BJ (cell line): ENCODE results near the gene CBLN3. TPM values are rescaled to one million over a fixed set of nuclear protein-coding genes. Genes with fewer than 3 reads are reported as not detected.

Experiments used
- CTCF ChIA-PET: fragments of 350-600 bp; formaldehyde crosslinking; extraction: SDS; loops from one replicate; lab custom pipeline; 2021; ENCODE audit warnings: antibody characterized with exemption, inconsistent platforms; lab: Yijun Ruan, JAX
- POLR2A ChIA-PET: fragments of 300-600 bp; sonication (Branson Sonifier 250); formaldehyde crosslinking; extraction: SDS; loops from one replicate; lab custom pipeline; 2021; ENCODE audit warnings: antibody characterized with exemption; lab: Charles Lee
- DNase-seq: peaks from one replicate; pipeline ENCODE4 v3.0.0-alpha.2; 2011; ENCODE audit warnings: low read depth
- H3K27me3 ChIP-seq: 2 replicates; pipeline ENCODE4 v1.6.0; 2011; ENCODE audit warnings: low read length; ENCODE audit not compliant: control insufficient read depth, insufficient read depth
- H3K36me3 ChIP-seq: 2 replicates; pipeline ENCODE4 v1.5.1; 2011; ENCODE audit warnings: low read length; ENCODE audit not compliant: control insufficient read depth, insufficient read depth
- H3K4me3 ChIP-seq: 2 replicates; pipeline ENCODE4 v1.5.1; 2011; ENCODE audit warnings: low read depth, mild to moderate bottlenecking, control low read depth, low read length
- polyA plus RNA-seq: library from polyadenylated mRNA; depleted of rRNA; stranded (reverse); fragments of >200 nt; gene quantifications from 2 replicates; pipeline ENCODE4 v1.2.3, GENCODE V29; 2011; rRNA removed
- TF ChIP-seq, protein P1 (sequence below): IDR thresholded peaks from 2 replicates; pipeline ENCODE4 v1.5.1; 2011; ENCODE audit warnings: low read depth, mild to moderate bottlenecking, control low read depth, inconsistent platforms, low read length, moderate library complexity; ENCODE audit not compliant: insufficient read depth

CBLN3 gene
- polyA plus RNA-seq, 1 experiment, result 8.6 TPM

DNA sequence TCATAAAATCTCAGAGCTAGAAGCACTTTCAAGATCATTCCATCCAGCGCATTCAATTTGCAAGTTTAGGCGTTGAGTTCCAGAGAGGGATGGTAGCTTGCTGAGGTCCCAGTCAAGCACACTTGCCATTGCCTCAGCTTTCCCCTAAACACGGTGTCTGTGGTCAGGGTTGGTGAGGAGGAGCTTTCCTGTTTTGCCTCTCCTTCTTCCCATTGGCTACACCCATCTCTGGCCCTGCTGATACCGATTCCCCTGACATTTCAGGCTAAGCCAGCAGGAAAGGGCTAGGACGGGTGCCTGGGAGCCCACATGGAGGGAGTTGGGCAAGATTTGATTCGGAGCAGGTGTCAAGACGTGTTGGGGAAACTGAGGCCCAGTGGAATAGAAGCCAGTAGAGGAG is 52.3 kb downstream of the CBLN3 start:
- peaks cover 44% of the 10 kb centered on the region for H3K36me3 ChIP-seq
- POLR2A ChIA-PET, result no interaction called here
- CTCF ChIA-PET, result interaction anchor here (1.2 to 4.8 kb wide), 2 partner anchors 44 to 49 kb away, joined by 3 to 28 read pairs; partner anchors contain the start of gene ADCY4

More for the DNA sequence above, 52.3 kb downstream of the CBLN3 start:
- Histone ChIP-seq H3K27me3 (no peaks in the 10 kb centered on the region), H3K4me3 (no peak overlapping the region)
- DNase-seq, result no peak
- TF ChIP-seq, protein P1, sequence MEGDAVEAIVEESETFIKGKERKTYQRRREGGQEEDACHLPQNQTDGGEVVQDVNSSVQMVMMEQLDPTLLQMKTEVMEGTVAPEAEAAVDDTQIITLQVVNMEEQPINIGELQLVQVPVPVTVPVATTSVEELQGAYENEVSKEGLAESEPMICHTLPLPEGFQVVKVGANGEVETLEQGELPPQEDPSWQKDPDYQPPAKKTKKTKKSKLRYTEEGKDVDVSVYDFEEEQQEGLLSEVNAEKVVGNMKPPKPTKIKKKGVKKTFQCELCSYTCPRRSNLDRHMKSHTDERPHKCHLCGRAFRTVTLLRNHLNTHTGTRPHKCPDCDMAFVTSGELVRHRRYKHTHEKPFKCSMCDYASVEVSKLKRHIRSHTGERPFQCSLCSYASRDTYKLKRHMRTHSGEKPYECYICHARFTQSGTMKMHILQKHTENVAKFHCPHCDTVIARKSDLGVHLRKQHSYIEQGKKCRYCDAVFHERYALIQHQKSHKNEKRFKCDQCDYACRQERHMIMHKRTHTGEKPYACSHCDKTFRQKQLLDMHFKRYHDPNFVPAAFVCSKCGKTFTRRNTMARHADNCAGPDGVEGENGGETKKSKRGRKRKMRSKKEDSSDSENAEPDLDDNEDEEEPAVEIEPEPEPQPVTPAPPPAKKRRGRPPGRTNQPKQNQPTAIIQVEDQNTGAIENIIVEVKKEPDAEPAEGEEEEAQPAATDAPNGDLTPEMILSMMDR, result no peak

Other genes starting within 250 kb of the CBLN3 start
- gene IPO4, start 240.9 kb downstream of the CBLN3 start, polyA plus RNA-seq, result 11.5 and 26.8 TPM in 2 replicates
- gene TM9SF1, start 234.2 kb downstream of the CBLN3 start, polyA plus RNA-seq, result 50.5 and 59.2 TPM in 2 replicates
- gene TSSK4, start 224.0 kb downstream of the CBLN3 start, polyA plus RNA-seq, result not detected in 2 replicates
- 36.3 and 52.1 TPM in 2 replicates for gene CHMP4A, start 216.2 kb downstream of the CBLN3 start, polyA plus RNA-seq
- gene MDP1, start 213.6 kb downstream of the CBLN3 start, polyA plus RNA-seq, result 16.3 and 19.3 TPM in 2 replicates
- 242 and 329 TPM in 2 replicates for gene NEDD8, start 197.3 kb downstream of the CBLN3 start, polyA plus RNA-seq
- 103 and 116 TPM in 2 replicates for gene GMPR2, start 196.7 kb downstream of the CBLN3 start, polyA plus RNA-seq
- 37.2 and 41.7 TPM in 2 replicates for gene TINF2, start 187.0 kb downstream of the CBLN3 start, polyA plus RNA-seq
- 0.97 and 2.9 TPM in 2 replicates for gene TGM1, start 166.5 kb downstream of the CBLN3 start, polyA plus RNA-seq
- 23.2 and 52.5 TPM in 2 replicates for gene RABGGTA, start 158.1 kb downstream of the CBLN3 start, polyA plus RNA-seq
- gene DHRS1, start 129.9 kb downstream of the CBLN3 start, polyA plus RNA-seq, result 40.5 and 57.1 TPM in 2 replicates
- gene NOP9, start 129.8 kb downstream of the CBLN3 start, polyA plus RNA-seq, result 13.9 and 16.3 TPM in 2 replicates
- 0.63 and 0.98 TPM in 2 replicates for gene CIDEB, start 121.7 kb downstream of the CBLN3 start, polyA plus RNA-seq
- gene LTB4R2, start 119.5 kb downstream of the CBLN3 start, polyA plus RNA-seq, result 0.98 and 1.6 TPM in 2 replicates
- gene LTB4R, start 118.2 kb downstream of the CBLN3 start, polyA plus RNA-seq, result 2.5 and 2.6 TPM in 2 replicates
- 4.1 and 6.8 TPM in 2 replicates for gene ADCY4, start 94.6 kb downstream of the CBLN3 start, polyA plus RNA-seq
- 4.3 and 4.4 TPM in 2 replicates for gene RIPK3, start 89.7 kb downstream of the CBLN3 start, polyA plus RNA-seq
- gene NFATC4, start 61.5 kb downstream of the CBLN3 start, polyA plus RNA-seq, result 95.8 and 151 TPM in 2 replicates
- 7.2 and 10.1 TPM in 2 replicates for gene NYNRIN, start 30.7 kb downstream of the CBLN3 start, polyA plus RNA-seq
- gene KHNYN, start 286 bp upstream of the CBLN3 start, polyA plus RNA-seq, result 18.9 and 19.7 TPM in 2 replicates
- gene SDR39U1, start 13.1 kb upstream of the CBLN3 start, polyA plus RNA-seq, result 28.9 and 43.4 TPM in 2 replicates
- gene CMA1, start 78.6 kb upstream of the CBLN3 start, polyA plus RNA-seq, result not detected in 2 replicates
- gene CTSG, start 146.6 kb upstream of the CBLN3 start, polyA plus RNA-seq, result not detected in 2 replicates
- not detected in 2 replicates for gene GZMH, start 180.0 kb upstream of the CBLN3 start, polyA plus RNA-seq
- not detected in 2 replicates for gene GZMB, start 204.5 kb upstream of the CBLN3 start, polyA plus RNA-seq